CD14-positive monocyte (primary cell): Measurements from ENCODE around the gene C2orf76. TPM values are rescaled to one million over a fixed set of nuclear protein-coding genes. Genes with fewer than 3 reads are reported as not detected.
A peak's percentile ranks its signal among the peaks of the same experiment; 100 is the strongest.

Source experiments
- DNase-seq, 3 donors: peaks; one replicate each; pipeline ENCODE4 v3.0.0-alpha.2; 2011 to 2022
- H2AFZ ChIP-seq: 2 replicates; pipeline ENCODE4 v1.6.0; 2012; ENCODE audit warnings: mild to moderate bottlenecking, low read depth, low read length, inconsistent platforms; ENCODE audit not compliant: insufficient read depth, poor library complexity, severe bottlenecking
- H3K27ac ChIP-seq, 2 donors: 1 replicate in 1 of 2; 2 replicates in 1 of 2; pipeline ENCODE4 v1.5.1; 2012 to 2013; ENCODE audit warnings: low read length in 2 of 2, control low read depth in 1 of 2, inconsistent platforms in 1 of 2, low read depth in 1 of 2, mild to moderate bottlenecking in 1 of 2
- H3K27me3 ChIP-seq, 2 donors: one replicate each; pipeline versions ENCODE4 v1.6.0 to v1.6.1; 2011 to 2013; ENCODE audit warnings: low read length in 2 of 2; ENCODE audit not compliant: control insufficient read depth in 2 of 2, insufficient read depth in 2 of 2
- H3K36me3 ChIP-seq, 2 donors: replicated peaks in 1 of 2; 1 replicate in 1 of 2; 2 replicates in 1 of 2; pipeline versions ENCODE4 v1.5.1 to v1.6.1; 2012 to 2013; ENCODE audit warnings: low read length in 2 of 2, control low read depth in 1 of 2, inconsistent platforms in 1 of 2, mild to moderate bottlenecking in 1 of 2; ENCODE audit not compliant: insufficient read depth in 2 of 2, control insufficient read depth in 1 of 2
- H3K4me1 ChIP-seq, 2 donors: 1 replicate in 1 of 2; 2 replicates in 1 of 2; pipeline versions ENCODE4 v1.5.1 to v1.6.1; 2012 to 2013; ENCODE audit warnings: low read length in 2 of 2, control low read depth in 1 of 2, inconsistent platforms in 1 of 2, mild to moderate bottlenecking in 1 of 2, moderate library complexity in 1 of 2; ENCODE audit not compliant: insufficient read depth in 2 of 2, control insufficient read depth in 1 of 2
- H3K4me2 ChIP-seq: replicated peaks from 2 replicates; pipeline ENCODE3; 2012; ENCODE audit warnings: low read length, moderate library complexity, mild to moderate bottlenecking; ENCODE audit not compliant: poor library complexity, severe bottlenecking; ENCODE audit errors: extremely low read depth
- H3K4me3 ChIP-seq, 3 experiments: fragments of 200-600 bp in 1 of 3; sonication (generic) in 1 of 3; replicated peaks in 1 of 3; 1 replicate in 2 of 3; 2 replicates in 1 of 3; pipeline ENCODE4 v1.5.1; 2011 to 2013; ENCODE audit warnings: low read length in 3 of 3, mild to moderate bottlenecking in 3 of 3, control low read depth in 2 of 3, low read depth in 2 of 3, inconsistent platforms in 1 of 3, moderate library complexity in 1 of 3
- H3K79me2 ChIP-seq: 2 replicates; pipeline ENCODE4 v1.6.0; 2012; ENCODE audit warnings: mild to moderate bottlenecking, control low read depth, inconsistent platforms, low read length, moderate library complexity; ENCODE audit not compliant: insufficient read depth
- H3K9ac ChIP-seq: 2 replicates; pipeline ENCODE4 v1.6.0; 2017; ENCODE audit warnings: low read length, mild to moderate bottlenecking; ENCODE audit not compliant: insufficient read depth, poor library complexity, severe bottlenecking
- H3K9me3 ChIP-seq, 2 donors: replicated peaks in 1 of 2; 1 replicate in 1 of 2; 2 replicates in 1 of 2; pipeline versions ENCODE4 v1.5.1 to v1.6.1; 2012 to 2013; ENCODE audit warnings: low read length in 2 of 2, control low read depth in 1 of 2; ENCODE audit not compliant: control insufficient read depth in 1 of 2, insufficient read depth in 1 of 2
- H4K20me1 ChIP-seq: 2 replicates; pipeline ENCODE4 v1.6.0; 2012; ENCODE audit warnings: mild to moderate bottlenecking, low read length, control low read depth, moderate library complexity; ENCODE audit not compliant: insufficient read depth
- H3K27ac Mint-ChIP-seq, 7 donors: one replicate each; pipeline ENCODE4 v1.8.0; 2020; ENCODE audit warnings: mild to moderate bottlenecking in 7 of 7, mixed read lengths in 7 of 7, moderate library complexity in 6 of 7, inconsistent platforms in 2 of 7
- H3K27me3 Mint-ChIP-seq, 3 donors: one replicate each; pipeline ENCODE4 v1.8.0; 2021 to 2022; ENCODE audit warnings: low read depth in 3 of 3, mild to moderate bottlenecking in 3 of 3, mixed read lengths in 3 of 3, moderate library complexity in 3 of 3, inconsistent platforms in 1 of 3
- H3K36me3 Mint-ChIP-seq, 2 donors: one replicate each; pipeline ENCODE4 v1.8.0; 2020; ENCODE audit warnings: mixed read lengths in 2 of 2, inconsistent platforms in 1 of 2, mild to moderate bottlenecking in 1 of 2
- H3K4me1 Mint-ChIP-seq: one replicate; pipeline ENCODE4 v1.8.0; 2020; ENCODE audit warnings: mild to moderate bottlenecking, mixed read lengths
- H3K4me3 Mint-ChIP-seq, 2 donors: one replicate each; pipeline ENCODE4 v1.8.0; 2020; ENCODE audit warnings: mild to moderate bottlenecking in 2 of 2, mixed read lengths in 2 of 2, moderate library complexity in 1 of 2
- H3K9me3 Mint-ChIP-seq, 7 donors: one replicate each; pipeline ENCODE4 v1.8.0; 2020 to 2022; ENCODE audit warnings: mixed read lengths in 7 of 7, mild to moderate bottlenecking in 6 of 7, moderate library complexity in 6 of 7, inconsistent platforms in 2 of 7
- CTCF ChIP-seq: fragments of 200-600 bp; IDR thresholded peaks from one replicate; pipeline ENCODE4 v1.8.0; 2022; ENCODE audit warnings: antibody characterized with exemption, mild to moderate bottlenecking
- WGBS: methylation state at CpG from one replicate; pipeline ENCODE4 v1.1.5; 2013; ENCODE audit warnings: missing lambda C conversion rate; ENCODE audit not compliant: insufficient coverage; 5-methylcytosine and 5-hydroxymethylcytosine counted together
- intact Hi-C, 2 donors: fragments of 100-400 bp; cut with micrococcal nuclease; formaldehyde crosslinking; loops; one replicate each; pipeline versions ENCODE4 v1.15.0 to v1.15.1; 2023
- polyA plus RNA-seq, 3 donors: library from polyadenylated mRNA; depleted of rRNA in 1 of 3; unstranded in 2 of 3; stranded (reverse) in 1 of 3; fragments of 300-500 nt in 2 of 3; fragments of >200 nt in 1 of 3; fragmentation: Illumina TruSeq in 2 of 3; gene quantifications; 1 replicate in 2 of 3; 2 replicates in 1 of 3; pipeline ENCODE4 v1.2.3, GENCODE V29; 2012 to 2021

Gene C2orf76
- polyA plus RNA-seq, 3 donors: 9.7 to 32.5 (median 31.0) TPM

GRCh38 chr2:119389615-119390306 is 23.1 kb upstream of the C2orf76 start:
- Histone ChIP-seq H3K27me3 (no peaks in the 10 kb centered on the region), H3K4me1 (peaks cover 23 to 32% of the 10 kb centered on the region in 2 donors), H3K4me3 (no peak overlapping the region), H3K79me2 (no peaks in the 10 kb centered on the region), H3K9me3 (no peaks in the 10 kb centered on the region), H4K20me1 (no peaks in the 10 kb centered on the region), H2AFZ (peak overlapping the region; percentile 43), H3K36me3 (no peaks in the 10 kb centered on the region), H3K4me2 (no peak overlapping the region), H3K9ac (no peak overlapping the region), H3K27ac (no peak overlapping the region)
- no peaks in the 10 kb centered on the region for H3K9me3 Mint-ChIP-seq
- intact Hi-C loops: no loop called here
- peak in 2 of 3 donors; percentile 9 to 16 for DNase-seq
- 0% methylated on average over 1 of the region's 5 CpGs for WGBS
- no peak overlapping the region for H3K4me3 Mint-ChIP-seq
- peaks cover 31% of the 10 kb centered on the region for H3K4me1 Mint-ChIP-seq
- H3K27me3 Mint-ChIP-seq: peaks cover 0 to 2% (median 1%) of the 10 kb centered on the region in 3 donors
- H3K36me3 Mint-ChIP-seq: no peaks in the 10 kb centered on the region
- H3K27ac Mint-ChIP-seq: peak overlapping the region in 1 of 7 donors; percentile 25
- no peak for TF ChIP-seq CTCF

- peak overlapping the region; percentile 70 to 92 (median 90) for H3K27ac Mint-ChIP-seq
- peak overlapping the region in 1 of 3 experiments; percentile 30 for H3K4me3 ChIP-seq
- peak overlapping the region; percentile 29 for H2AFZ ChIP-seq
- no peaks in the 10 kb centered on the region for H3K36me3 Mint-ChIP-seq
- H3K4me1 ChIP-seq: peaks cover 23 to 32% of the 10 kb centered on the region in 2 donors
- H3K9me3 ChIP-seq: no peaks in the 10 kb centered on the region
- peak overlapping the region; percentile 20 to 58 for H3K4me3 Mint-ChIP-seq
- no peak for TF ChIP-seq CTCF
- intact Hi-C loops: no loop called here
- H3K9ac ChIP-seq: no peak overlapping the region
- 8% methylated on average over 5 of the region's 9 CpGs for WGBS
- DNase-seq: peak; percentile 76 to 91 (median 82)
- H3K79me2 ChIP-seq: no peaks in the 10 kb centered on the region
- no peaks in the 10 kb centered on the region for H3K9me3 Mint-ChIP-seq
- peak overlapping the region; percentile 58 to 68 for H3K27ac ChIP-seq
- H3K4me1 Mint-ChIP-seq: peaks cover 31% of the 10 kb centered on the region
- H3K27me3 Mint-ChIP-seq: peaks cover 0 to 2% (median 1%) of the 10 kb centered on the region in 3 donors
- no peaks in the 10 kb centered on the region for H3K36me3 ChIP-seq
- no peaks in the 10 kb centered on the region for H4K20me1 ChIP-seq
- no peaks in the 10 kb centered on the region for H3K27me3 ChIP-seq
- H3K4me2 ChIP-seq: peak overlapping the region; percentile 29
These were observed 20.9 kb upstream of the C2orf76 start for GRCh38 chr2:119387381-119388129.
